ENCODE data around the gene RIPPLY3.
"Not testable (repeated sequence)": the region's sequence is repeated elsewhere in the genome, so short reads cannot be mapped to it uniquely, and the experiment has no call there.

The RIPPLY3 gene

DNA sequence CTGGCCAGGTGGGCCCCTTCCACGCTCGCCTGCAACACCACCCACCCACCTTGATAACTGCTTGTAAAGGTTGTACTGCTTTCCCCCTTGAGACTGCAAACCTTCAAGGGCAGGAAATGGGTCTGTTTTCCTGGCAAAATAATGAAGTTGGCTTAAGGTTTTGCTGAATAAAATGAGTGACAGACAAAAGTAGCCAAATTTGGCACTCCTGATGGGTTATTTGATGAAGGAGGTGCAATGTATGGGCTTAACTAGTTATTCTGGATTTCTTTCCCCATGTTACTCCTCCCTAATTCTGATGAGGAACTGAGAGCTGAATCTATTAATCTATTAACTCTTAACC is 25.5 kb upstream of the RIPPLY3 start:
- no peak for DNase-seq (ENCODE audit: low read depth)

DNA sequence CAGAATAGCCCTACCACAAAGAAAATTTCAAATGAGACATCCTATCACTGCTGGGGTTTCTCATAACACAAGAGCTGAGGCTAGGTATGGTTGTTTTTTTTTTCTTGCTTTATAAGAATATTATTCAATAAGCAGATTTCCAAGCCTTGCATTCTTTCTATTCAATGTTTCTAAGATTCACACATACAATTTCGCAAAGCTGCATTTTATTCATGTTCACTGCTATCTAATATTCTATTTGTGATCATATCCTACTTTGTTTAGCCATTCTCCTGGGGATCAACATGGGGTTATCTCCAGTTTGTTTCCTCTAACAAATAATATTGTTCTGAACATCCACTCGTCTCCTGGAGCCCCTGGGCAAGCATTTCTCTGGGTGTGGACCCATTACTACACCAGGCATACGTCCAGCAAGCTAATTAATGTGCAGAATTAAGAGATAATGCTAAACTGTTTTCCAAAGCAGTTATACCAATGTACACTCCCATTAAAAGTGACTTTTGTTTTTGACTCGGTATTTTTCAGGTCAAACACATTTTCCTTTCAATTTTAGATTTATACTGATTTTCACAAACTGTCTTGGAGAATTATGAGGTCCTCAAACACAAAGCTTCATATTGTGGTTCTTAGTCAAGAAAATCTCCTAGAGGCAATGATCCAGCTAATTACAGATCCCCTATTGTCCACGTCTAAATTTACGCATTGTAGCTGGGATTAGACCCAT is 24.4 kb upstream of the RIPPLY3 start:
- no peak for DNase-seq (ENCODE audit: low read depth)

DNA sequence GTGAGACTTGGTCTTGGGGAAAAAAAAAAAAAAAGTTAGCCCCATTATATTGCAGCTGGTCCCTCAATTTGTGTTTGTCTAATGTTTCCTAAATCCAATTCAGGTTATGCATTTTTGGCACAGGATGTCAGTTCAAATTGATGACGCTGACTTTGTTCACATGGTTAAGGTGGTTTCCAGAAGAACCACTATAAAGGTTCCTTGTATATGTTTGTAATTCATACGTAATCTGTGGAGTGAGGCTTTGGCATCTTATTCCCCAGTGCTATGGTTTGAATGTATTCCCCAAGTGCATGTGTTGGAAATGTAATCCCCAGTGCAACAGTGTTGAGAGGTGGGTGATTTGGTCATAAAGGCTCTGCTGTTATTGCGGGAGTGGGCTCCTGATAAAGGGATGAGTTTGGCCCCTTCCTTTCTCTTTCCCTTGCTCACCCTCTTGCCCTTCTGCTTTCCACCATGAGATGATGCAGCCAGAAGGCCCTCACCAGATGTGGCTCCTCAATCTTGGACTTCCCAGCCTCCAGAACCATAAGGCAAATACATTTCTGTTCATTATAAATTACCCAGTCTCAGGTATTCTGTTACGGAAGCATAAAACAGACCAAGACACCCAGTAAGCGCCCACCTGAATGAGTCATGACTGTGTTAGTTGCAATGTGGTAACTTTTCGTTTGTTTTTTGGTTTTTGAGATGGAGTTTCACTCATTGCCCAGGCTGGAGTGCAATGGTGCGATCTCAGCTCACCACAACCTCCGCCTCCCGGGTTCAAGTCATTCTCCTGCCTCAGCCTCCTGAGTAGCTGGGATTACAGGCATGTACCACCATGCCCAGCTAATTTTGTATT is 20.5 kb upstream of the RIPPLY3 start:
- no peak for DNase-seq (ENCODE audit: low read depth)

DNA sequence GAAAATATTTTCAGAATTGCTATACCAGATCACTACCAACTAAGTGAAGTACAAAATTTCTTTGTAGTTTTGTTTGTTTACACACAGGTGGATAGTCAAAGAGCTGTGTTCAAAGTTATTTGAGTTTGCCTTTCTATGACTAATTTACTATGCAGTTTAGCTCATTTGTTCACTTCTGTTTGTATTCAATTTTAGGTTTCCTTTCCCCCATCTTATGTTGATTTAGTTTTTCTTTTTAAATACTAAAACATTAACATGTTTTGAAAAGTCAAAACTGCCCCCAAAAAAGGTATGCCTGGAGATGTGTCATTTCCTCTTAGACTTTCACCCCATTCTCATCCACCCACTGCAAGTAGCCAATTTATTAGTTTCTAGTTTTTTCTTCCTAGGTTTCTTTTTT is 18.7 kb upstream of the RIPPLY3 start:
- no peak for DNase-seq (ENCODE audit: low read depth)

DNA sequence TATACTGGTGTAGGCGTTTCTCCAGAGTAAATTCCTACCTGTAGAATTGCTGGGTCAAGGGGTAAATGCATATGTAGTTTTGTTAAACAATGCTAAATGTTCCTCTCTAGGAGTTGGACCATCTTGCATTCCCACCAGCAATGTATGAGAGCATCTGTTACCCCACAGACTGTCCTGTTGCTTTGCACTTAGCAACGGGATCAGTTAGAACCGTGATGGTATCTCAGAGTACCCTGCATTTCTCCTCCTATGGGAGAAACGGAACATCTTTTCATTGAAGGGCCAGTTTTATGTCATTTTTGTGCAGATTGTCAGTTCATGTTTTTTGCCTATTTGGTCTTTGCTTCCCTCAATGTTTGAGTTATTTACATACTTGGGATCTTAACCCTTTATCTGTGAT is 18.0 kb upstream of the RIPPLY3 start:
- DNase-seq (ENCODE audit: low read depth), result peak; percentile 7

DNA sequence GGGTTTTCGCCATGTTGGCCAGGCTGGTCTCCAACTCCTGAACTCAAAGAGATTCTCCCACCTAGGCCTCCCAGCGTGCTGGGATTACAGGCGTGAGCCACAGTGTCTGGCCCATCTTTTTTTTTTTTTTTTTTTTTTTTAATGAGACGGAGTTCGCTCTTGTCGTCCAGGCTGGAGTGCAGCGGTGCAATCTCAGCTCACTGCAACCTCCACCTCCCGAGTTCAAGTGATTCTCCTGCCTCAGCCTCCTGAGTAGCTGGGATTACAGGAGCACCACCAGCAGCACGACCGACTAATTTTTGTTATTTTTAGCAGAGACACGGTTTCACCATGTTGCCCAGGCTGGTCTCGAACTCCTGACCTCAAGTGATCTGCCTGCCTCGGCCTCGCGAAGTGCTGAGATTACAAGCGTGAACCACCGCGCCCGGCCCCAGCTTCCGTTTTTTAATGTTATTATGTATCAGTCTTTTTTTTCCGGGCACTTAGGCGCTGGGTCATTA is 17.3 kb upstream of the RIPPLY3 start:
- DNase-seq (ENCODE audit: low read depth), result not testable (repeated sequence)

DNA sequence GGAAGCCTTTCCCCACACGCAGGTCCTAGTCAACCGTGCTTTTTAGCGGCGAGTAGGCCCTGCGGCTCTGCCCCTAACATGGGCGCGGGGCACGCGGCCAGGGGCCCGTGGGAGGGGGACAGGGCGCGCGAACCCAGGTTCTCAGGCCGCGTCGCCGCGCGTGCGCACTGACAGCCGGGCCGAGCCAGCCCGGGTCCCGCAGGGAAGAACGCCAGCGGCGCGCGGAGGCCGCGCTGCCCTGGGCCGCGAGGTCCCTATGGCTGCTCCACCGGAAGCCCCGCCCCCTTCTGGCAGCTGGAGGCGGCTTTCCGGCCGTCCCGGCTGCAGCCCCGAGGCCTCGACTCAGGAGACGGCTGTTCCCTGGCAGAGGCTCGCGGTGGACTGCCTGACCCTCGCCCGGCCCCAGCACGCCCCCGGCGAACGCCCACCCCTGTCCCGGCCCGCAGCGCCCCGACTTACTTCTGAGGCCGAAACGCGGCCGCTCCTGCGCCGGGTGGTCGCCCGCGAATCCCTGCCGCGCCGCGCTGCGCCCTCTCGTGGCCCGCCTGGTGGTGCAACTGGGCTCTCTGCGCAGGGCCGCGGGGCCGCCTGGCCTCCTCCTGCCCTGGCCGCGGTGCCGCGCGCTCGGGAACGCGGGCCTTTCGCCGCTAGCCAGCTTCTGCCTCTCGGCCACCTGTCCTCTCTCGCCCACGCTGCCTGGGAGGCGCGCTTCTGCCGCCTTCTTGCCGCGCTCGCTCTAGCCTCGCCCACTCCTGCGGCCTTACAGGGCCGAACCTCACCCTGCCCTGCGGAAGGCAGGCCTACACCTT is 16.6 kb upstream of the RIPPLY3 start:
- peak; percentile 94 for DNase-seq (ENCODE audit: low read depth)

DNA sequence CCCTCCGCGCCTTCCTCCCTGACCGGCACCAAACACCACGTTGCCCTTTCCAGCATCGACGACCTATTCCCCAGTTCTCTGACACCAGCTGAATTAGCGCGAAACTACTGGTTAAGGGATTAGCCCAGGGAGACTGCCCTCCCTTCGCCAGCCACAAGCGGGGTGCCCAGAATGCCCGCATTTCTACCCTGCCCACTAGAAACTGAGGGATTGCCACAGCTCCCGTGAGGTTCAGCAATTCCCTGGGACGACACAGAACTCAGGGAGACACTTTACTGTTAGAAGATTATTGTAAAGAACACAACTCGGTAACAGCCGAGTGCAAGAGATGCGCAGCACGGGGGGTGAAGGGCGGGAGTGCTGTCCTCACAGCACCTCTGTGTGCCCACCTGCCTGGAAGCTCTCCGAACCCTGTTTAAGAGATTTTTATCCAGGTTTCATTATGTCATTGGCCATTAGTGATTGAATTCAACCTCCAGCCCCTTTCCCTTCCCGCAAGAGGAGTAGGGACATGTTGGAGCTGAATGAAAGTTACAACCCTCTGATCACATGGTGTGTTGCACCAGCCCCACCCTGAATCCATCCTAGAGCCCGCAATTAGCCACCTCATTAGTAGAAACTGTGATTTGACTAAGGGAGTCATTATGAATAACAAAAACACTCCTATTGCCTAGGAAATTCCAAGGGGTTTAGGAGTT is 15.8 kb upstream of the RIPPLY3 start:
- DNase-seq (ENCODE audit: low read depth), result no peak

DNA sequence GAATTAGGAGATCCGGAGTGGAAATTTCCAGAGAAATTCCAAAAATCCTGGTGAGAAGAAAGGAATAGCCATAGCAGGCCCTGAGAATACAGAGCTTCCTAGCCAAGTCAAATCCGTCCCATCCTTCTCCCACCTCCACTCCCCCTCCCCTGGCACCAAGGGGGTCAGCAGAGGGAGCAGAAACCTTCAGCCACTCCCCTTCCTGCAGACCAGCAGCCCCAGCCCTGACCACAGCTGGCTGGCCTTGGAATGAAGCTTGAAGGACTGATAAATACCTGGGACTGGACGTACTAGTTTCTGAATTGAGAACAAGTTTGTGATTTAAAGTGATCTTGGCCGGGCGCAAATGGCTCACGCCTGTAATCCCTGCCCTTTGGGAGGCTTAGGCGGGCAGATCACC is 13.8 kb upstream of the RIPPLY3 start:
- no peak for DNase-seq (ENCODE audit: low read depth)

DNA sequence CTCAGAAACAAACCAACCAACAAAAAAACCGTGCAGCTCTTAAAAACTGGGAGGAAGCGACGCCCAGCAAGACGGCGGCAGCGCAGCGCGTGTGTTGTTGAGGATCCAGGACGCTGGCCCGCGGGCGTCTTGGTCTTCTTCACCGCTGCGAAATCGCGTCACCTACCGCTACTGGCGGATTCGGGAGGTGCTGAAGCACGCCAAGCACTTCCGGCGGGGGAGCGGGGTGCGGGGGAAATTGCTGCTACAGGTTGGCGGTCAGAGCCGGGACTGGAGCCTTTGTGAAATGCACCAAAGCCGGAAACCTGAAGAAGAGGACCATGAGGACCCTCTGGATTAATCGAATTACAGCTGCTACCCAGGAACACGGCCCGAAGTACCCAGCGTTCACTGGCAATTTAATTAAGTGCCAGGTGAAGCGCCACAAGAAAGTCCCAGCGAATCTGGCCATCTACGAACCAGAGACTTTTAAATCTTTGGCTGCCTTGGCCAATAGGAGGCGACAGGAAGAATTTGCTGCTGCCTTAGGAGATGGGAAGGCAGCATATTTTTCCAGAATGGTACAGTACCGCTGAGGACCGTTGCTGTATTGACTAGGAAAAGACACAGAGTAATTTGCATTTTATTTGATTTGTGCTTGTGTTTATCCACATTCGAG is 11.9 kb upstream of the RIPPLY3 start:
- no peak for DNase-seq (ENCODE audit: low read depth)

DNA sequence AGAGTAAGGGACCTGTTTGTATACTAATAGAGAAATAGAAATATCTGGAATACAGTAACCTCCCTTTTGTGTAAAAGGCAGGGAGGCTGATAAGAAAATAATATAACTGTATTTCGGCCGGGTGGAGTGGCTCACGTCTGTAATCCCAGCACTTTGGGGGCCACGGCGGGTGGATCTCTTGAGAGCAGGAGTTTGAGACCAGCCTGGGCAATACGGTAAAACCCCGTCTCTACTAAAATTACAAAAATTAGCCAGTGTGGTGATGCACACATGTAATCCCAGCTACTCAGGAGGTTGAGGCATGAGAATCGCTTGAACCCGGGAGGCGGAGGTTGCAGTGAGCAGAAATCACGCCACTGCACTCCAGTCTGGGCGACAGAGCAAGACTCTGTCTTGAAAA is 11.2 kb upstream of the RIPPLY3 start:
- not testable (repeated sequence) for DNase-seq (ENCODE audit: low read depth)

DNA sequence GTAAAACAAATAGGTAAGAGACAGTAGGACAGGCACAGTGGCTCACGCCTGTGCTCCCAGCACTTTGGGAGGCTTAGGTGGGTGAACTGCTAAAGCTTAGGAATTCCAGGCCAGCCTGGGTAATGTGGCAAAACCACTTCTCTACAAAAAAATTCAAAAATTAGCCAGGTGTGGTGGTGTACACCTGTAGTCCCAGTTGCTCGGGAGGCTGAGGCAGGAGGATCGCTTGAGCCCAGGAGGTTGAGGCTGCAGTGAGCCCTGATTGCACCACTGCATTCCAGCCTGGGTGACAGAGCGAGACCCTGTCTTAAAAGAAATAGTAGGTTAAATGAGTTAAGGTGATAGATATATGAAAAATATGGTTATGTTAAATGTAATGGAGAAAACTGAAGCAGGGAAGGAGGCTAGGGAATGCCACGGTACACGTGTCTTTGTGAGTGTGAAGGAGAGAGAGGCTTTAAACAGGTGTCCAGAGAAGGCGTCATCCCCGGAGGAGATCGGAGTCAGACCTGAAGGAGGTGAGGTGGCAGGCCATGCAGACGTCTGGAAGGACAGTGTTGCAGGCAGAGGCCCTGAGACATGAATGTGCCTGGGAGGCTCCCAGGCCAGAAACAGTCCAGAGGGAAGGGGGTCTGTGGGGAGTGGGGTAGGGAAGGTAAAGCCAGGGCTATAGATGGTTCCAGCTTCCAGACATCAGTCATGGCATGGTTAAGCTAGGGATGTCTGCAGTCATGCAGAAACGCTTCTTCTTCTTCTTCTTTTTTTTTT is 7.2 kb upstream of the RIPPLY3 start:
- DNase-seq (ENCODE audit: low read depth), result no peak

DNA sequence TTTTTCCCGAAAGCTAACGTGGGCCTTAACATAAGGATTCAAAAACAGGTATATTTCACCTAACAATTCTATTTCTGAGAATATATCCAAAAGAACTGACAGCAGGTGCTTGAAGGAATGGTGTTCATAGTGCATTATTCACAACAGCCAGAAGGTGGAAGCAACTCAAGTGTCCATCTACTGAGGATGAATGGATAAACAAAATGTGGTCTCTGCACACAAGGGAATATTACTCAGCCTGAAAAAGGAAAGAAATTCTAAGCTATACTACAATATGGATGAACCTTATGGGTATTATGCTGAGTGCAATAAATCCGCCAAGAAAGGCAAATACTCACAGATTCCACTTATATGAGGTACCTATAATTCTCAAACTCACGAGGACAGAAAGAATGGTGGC is 6.1 kb upstream of the RIPPLY3 start:
- DNase-seq (ENCODE audit: low read depth), result no peak

DNA sequence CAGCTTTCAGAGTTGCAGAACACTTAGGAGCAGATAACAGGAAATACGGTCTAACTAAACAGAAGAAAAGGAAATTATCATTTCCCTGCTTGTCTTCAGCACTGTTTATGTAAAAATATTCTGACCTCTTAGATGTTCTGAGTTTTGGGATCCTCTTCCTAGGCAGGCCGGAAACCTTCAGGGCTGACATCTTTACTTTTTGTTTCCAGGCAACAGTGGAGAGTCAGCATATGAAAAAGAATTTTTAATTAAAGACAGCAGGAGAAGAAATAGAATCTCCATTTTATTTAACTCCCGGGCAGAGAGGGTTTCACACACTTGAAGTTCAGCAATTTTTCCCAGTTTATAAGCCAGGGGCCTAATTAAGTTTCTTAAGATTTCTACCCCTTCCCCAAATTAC is 5.1 kb upstream of the RIPPLY3 start:
- DNase-seq (ENCODE audit: low read depth), result peak; percentile 46

DNA sequence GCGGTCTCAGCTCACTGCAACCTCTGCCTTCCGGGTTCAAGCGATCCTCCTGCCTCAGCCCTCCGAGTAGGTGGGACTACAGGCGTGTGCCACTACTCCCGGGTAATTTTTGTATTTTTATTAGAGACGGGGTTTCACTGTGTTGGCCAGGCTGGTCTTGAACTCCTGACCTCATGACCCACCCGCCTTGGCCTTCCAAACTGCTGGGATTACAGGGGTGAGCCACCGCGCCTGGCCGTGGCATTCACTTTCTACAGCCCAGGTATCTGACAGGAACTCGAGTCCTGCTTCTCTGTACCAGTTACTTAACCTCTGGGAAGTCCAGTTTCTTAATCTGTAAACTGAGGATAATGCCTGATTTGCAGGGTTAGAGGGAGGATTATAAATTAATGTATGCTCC is 3.7 kb upstream of the RIPPLY3 start:
- not testable (repeated sequence) for DNase-seq (ENCODE audit: low read depth)

DNA sequence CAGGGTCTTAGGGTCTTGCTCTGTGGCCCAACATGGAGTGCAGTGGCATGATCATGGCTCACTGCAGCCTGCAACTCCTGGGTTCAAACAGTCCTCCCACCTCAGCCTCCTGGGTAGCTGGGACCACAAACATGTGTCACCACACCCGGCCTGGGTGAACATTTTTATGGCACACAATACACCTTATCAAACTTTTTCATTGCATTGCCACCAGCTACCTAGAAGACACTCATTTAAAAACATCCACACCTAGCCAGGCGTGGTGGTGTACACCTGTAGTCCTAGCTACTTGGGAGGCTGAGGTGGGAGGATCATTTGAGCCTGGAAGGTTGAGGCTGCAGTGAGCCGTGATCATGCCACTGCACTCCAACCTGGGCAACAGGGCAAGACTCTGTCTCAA is 2.6 kb upstream of the RIPPLY3 start:
- DNase-seq (ENCODE audit: low read depth), result not testable (repeated sequence)

DNA sequence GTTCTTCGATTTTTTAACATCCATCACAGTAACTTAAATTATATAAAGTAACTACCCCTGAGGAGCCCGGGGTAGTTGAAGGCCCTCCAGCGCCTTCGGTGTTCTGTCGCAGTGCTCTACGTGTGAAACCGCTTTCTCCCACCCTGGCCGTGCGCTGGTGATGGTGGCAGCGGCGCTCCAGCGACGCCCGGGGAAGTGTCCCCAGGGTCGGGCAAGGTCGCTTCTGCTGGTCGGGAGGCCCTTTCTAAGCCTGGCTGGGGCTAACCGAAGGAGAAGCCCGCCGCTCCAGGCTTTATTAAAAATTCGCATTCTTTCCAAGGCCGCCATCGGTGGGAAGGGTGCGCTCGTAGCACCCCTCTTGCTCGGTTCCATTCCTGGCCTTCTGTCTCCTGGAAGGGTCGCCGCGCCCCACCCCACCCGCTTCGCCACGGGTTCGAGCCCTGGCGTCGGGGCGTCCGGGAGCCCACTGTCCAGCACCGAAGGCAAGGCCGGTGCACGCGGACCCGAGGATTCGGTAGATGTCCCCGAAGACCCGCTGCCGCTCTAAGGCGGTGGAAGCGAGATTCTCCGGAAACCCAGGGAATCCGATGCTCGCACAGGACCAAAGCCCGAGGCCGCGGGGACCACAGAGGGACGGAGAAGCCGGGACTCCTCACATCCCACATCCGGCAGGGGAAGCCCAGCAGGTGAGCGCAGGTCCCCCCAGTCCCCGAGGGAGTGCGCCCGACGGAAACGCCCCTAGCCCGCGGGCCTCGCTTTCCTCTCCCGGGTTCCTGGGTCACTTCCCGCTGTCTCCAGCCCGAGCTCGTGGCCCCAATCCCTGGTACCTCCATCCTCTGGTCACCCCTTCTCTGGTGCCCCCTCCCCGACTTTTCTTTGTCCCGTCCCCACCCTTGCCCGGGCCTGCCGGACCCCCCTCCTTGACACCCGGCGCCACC is 685 bp upstream of the RIPPLY3 start:
- DNase-seq (ENCODE audit: low read depth), result no peak

DNA sequence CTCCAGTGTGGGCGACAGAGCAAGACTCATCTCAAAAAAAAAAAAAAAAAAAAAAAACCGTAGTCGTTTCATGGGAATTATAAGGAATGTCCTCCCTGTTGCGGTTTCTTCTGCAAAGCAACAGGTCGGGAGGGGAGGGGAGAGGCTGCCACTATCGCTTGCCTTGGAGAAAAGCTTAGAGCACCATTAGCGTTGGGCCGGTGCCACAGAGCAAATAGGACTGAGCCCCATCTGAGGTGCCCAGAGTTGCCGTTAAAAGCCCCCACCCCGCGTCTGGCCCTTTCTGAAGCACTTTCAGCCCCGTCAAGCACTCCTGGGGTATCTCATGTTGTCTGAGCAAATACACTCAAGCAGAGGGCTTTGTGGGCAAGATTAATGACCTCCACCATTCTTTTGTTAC is 2.2 kb downstream of the RIPPLY3 start:
- no peak for DNase-seq (ENCODE audit: low read depth)

DNA sequence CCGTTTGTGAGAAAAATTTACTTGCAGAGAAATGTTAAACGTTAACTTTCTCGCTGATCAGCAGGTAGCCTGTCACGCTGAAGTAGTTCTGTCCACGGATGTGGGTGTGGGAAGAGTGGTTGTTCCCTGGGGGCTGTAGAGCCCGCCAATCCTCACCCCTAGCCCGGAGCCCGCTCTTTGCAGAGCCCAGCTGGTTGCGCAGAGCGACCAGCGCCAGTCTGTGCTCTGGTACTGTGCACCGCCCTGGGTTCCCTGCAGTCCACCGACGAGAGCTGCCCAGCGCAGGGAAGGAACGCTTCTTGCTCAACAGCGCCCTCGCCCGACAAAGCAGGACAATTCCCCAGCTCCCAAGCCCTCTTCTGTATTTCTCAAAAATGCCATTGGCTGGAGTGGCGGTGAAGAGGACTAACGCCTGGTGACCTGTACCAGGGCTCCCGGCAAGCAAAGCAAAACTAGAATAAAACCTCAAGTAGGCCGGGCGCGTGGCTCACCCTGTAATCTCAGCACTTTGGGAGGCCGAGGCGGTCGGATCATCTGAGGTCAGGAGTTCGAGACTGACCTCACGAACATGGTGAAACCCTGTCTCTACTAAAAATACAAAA is 3.3 kb downstream of the RIPPLY3 start:
- peak; percentile 69 for DNase-seq (ENCODE audit: low read depth)

Measured in fibroblast of gingiva (primary cell).